Activated CD4-positive, alpha-beta T cell treated with anti-CD3 and anti-CD28 coated beads, Interleukin-2, Interleukin-4, amounts not matched to agents 100 ng/mL and 50 ng/mL, durations not matched to agents 16 hours and 8 hours (primary cell): ENCODE data around the gene MRGPRE.
"Not testable (repeated sequence)": the region's sequence is repeated elsewhere in the genome, so short reads cannot be mapped to it uniquely, and the experiment has no call there.

ENCODE experiments used
- DNase-seq: peaks from one replicate; pipeline ENCODE4 v3.0.0-alpha.2; 2020; ENCODE audit warnings: low spot score

The MRGPRE gene

GRCh38 chr11:3231851-3232744, at the start of gene MRGPRE:
Gene MRGPRE, minus strand, starts transcription at chr11:3232417. Its CDS starts 3,618 bp downstream, at chr11:3228799.
- no peak for DNase-seq

- not testable (repeated sequence) for DNase-seq
Measured at GRCh38 chr11:3281146-3281545, 48.9 kb upstream of the MRGPRE start.

GRCh38 chr11:3280662-3281061, 48.4 kb upstream of the MRGPRE start:
- DNase-seq, result not testable (repeated sequence)

- DNase-seq, result not testable (repeated sequence)
Measured at GRCh38 chr11:3278922-3279321, 46.7 kb upstream of the MRGPRE start.

GRCh38 chr11:3273629-3274028, 41.4 kb upstream of the MRGPRE start:
- not testable (repeated sequence) for DNase-seq

GRCh38 chr11:3262548-3262947, 30.3 kb upstream of the MRGPRE start:
- not testable (repeated sequence) for DNase-seq

- DNase-seq, result not testable (repeated sequence)
Measured at GRCh38 chr11:3261831-3262230, 29.6 kb upstream of the MRGPRE start.

GRCh38 chr11:3257509-3257908, 25.3 kb upstream of the MRGPRE start:
- not testable (repeated sequence) for DNase-seq

- DNase-seq, result not testable (repeated sequence)
Measured at GRCh38 chr11:3255241-3255640, 23.0 kb upstream of the MRGPRE start.

GRCh38 chr11:3254773-3255172, 22.6 kb upstream of the MRGPRE start:
- DNase-seq, result not testable (repeated sequence)

- DNase-seq, result no peak
Measured at GRCh38 chr11:3245071-3245470, 12.9 kb upstream of the MRGPRE start.

GRCh38 chr11:3243880-3244279, 11.7 kb upstream of the MRGPRE start:
- DNase-seq, result no peak

- no peak for DNase-seq
Measured at GRCh38 chr11:3237119-3237518, 4.9 kb upstream of the MRGPRE start.

GRCh38 chr11:3234846-3235245, 2.6 kb upstream of the MRGPRE start:
- no peak for DNase-seq

- no peak for DNase-seq
Measured at GRCh38 chr11:3232956-3233355, 739 bp upstream of the MRGPRE start.

GRCh38 chr11:3231550-3231850, 717 bp downstream of the MRGPRE start:
- no peak for DNase-seq

GRCh38 chr11:3230636-3231549, 1.3 kb downstream of the MRGPRE start:
- no peak for DNase-seq

GRCh38 chr11:3229673-3230630, 2.3 kb downstream of the MRGPRE start:
- DNase-seq, result no peak

- DNase-seq, result no peak
Measured at GRCh38 chr11:3228445-3228829, 3.8 kb downstream of the MRGPRE start.

- DNase-seq, result no peak
Measured at GRCh38 chr11:3227568-3228444, 4.4 kb downstream of the MRGPRE start.
